ENCODE data around the gene RSPO3.

Gene RSPO3

DNA sequence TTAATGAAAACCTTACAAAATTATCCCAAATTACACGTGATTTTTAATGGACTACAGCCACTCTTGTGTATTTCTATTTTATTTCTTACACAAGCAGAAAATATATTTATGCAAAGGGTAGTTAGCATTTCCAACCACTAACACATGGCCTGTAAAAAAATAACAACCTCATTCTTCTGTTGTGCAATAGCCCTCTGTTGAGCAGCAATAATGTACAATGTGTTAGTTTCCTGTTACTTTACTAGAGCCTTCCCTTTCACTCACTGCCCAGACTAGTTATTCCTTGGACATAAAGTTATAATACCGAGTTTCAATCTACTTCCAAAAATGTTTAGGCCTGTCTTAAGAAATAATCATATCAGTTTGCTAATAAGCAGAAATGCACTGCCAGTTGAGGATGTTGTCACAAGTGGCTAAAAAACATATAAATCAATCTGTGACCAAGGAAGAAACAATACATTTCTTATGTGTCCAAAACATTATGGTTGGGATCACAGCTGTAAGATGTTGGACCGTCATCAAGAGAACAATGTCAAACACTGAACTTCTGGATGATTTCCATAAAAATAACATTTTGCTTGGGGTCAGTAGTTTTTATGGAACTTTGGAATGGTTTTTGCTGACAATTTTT, 74.6 kb downstream of the RSPO3 start:
- Histone ChIP-seq H3K4me3 (ENCODE audit: low read length, poor library complexity, severe bottlenecking) (no peak overlapping the region), H3K9me2 (replicated peaks; ENCODE audit: low read depth, low read length) (no peaks in the 10 kb centered on the region), H2AFZ (ENCODE audit: low read length) (peak overlapping the region; percentile 42; the same call in 1 of the 2 replicates), H3F3A (ENCODE audit: low read depth) (no peaks in the 10 kb centered on the region), H3K79me2 (ENCODE audit: insufficient read depth, low read length) (no peaks in the 10 kb centered on the region), H3K27me3 (ENCODE audit: insufficient read depth, low read length, poor library complexity, severe bottlenecking) (no peaks in the 10 kb centered on the region), H3K4me2 (ENCODE audit: low read depth, low read length, poor library complexity, severe bottlenecking) (no peak overlapping the region), H3K9me3 (ENCODE audit: insufficient read depth, low read depth, low read length) (no peaks in the 10 kb centered on the region), H3K4me1 (ENCODE audit: insufficient read depth, low read length, poor library complexity, severe bottlenecking) (peaks cover 14% of the 10 kb centered on the region), H3K36me3 (ENCODE audit: insufficient read depth, low read length) (no peaks in the 10 kb centered on the region), H3K9ac (ENCODE audit: low read depth, low read length, poor library complexity, severe bottlenecking) (no peak overlapping the region), H4K20me1 (ENCODE audit: insufficient read depth, low read length, poor library complexity, severe bottlenecking) (no peaks in the 10 kb centered on the region)
- TF ChIP-seq, protein P1, sequence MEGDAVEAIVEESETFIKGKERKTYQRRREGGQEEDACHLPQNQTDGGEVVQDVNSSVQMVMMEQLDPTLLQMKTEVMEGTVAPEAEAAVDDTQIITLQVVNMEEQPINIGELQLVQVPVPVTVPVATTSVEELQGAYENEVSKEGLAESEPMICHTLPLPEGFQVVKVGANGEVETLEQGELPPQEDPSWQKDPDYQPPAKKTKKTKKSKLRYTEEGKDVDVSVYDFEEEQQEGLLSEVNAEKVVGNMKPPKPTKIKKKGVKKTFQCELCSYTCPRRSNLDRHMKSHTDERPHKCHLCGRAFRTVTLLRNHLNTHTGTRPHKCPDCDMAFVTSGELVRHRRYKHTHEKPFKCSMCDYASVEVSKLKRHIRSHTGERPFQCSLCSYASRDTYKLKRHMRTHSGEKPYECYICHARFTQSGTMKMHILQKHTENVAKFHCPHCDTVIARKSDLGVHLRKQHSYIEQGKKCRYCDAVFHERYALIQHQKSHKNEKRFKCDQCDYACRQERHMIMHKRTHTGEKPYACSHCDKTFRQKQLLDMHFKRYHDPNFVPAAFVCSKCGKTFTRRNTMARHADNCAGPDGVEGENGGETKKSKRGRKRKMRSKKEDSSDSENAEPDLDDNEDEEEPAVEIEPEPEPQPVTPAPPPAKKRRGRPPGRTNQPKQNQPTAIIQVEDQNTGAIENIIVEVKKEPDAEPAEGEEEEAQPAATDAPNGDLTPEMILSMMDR (conservative IDR thresholded peaks at IDR 0.05; ENCODE audit: low read length) = no peak
- TF ChIP-seq EZH2phosphoT487 (IDR thresholded peaks at IDR 0.05; ENCODE audit: borderline replicate concordance) = no peak

DNA sequence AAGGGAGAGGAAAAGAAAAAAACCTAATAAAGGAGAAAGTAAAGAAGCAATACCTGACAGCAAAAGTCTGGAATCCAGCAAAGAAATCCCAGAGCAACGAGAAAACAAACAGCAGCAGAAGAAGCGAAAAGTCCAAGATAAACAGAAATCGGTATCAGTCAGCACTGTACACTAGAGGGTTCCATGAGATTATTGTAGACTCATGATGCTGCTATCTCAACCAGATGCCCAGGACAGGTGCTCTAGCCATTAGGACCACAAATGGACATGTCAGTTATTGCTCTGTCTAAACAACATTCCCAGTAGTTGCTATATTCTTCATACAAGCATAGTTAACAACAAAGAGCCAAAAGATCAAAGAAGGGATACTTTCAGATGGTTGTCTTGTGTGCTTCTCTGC, 77.4 kb downstream of the RSPO3 start:
- H3K9me3 ChIP-seq (ENCODE audit: insufficient read depth, low read depth, low read length) = no peaks in the 10 kb centered on the region
- no peaks in the 10 kb centered on the region for H3K79me2 ChIP-seq (ENCODE audit: insufficient read depth, low read length)
- no peak for TF ChIP-seq EZH2phosphoT487 (IDR thresholded peaks at IDR 0.05; ENCODE audit: borderline replicate concordance)
- H3K4me2 ChIP-seq (ENCODE audit: low read depth, low read length, poor library complexity, severe bottlenecking) = no peak overlapping the region
- H3K9me2 ChIP-seq (replicated peaks; ENCODE audit: low read depth, low read length) = no peaks in the 10 kb centered on the region
- H3K4me1 ChIP-seq (ENCODE audit: insufficient read depth, low read length, poor library complexity, severe bottlenecking) = peaks cover 14% of the 10 kb centered on the region
- no peak overlapping the region for H3K9ac ChIP-seq (ENCODE audit: low read depth, low read length, poor library complexity, severe bottlenecking)
- no peaks in the 10 kb centered on the region for H3K36me3 ChIP-seq (ENCODE audit: insufficient read depth, low read length)
- no peaks in the 10 kb centered on the region for H4K20me1 ChIP-seq (ENCODE audit: insufficient read depth, low read length, poor library complexity, severe bottlenecking)
- no peaks in the 10 kb centered on the region for H3F3A ChIP-seq (ENCODE audit: low read depth)
- peak overlapping the region; percentile 40; the same call in 1 of the 2 replicates for H2AFZ ChIP-seq (ENCODE audit: low read length)
- H3K27me3 ChIP-seq (ENCODE audit: insufficient read depth, low read length, poor library complexity, severe bottlenecking) = no peaks in the 10 kb centered on the region
- H3K4me3 ChIP-seq (ENCODE audit: low read length, poor library complexity, severe bottlenecking) = no peak overlapping the region

DNA sequence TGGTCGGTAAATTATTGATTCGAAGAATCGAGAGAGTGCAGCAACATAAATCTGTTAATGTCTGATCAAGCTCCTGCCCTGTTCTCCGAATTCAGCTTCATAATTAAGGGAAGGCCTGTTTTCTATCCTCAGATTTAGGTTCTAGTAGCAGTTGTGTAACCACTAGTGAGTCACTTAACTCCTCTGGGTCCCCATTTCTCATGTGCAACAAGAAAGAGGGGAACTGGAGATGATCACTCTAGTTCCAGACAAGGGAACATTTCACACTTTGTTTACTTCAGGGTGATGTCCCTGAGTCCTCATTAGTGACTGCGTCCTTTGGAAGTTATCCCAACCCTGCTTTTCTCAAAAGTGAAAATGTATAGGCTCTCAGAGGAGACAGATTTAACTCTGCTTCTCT, 80.1 kb downstream of the RSPO3 start:
- TF ChIP-seq, protein P1 (conservative IDR thresholded peaks at IDR 0.05; ENCODE audit: low read length) = no peak
- TF ChIP-seq EZH2phosphoT487 (IDR thresholded peaks at IDR 0.05; ENCODE audit: borderline replicate concordance) = no peak
- Histone ChIP-seq H3K9ac (ENCODE audit: low read depth, low read length, poor library complexity, severe bottlenecking) (no peak overlapping the region), H4K20me1 (ENCODE audit: insufficient read depth, low read length, poor library complexity, severe bottlenecking) (no peaks in the 10 kb centered on the region), H3K4me1 (ENCODE audit: insufficient read depth, low read length, poor library complexity, severe bottlenecking) (no peaks in the 10 kb centered on the region), H3K79me2 (ENCODE audit: insufficient read depth, low read length) (no peaks in the 10 kb centered on the region), H3K4me3 (ENCODE audit: low read length, poor library complexity, severe bottlenecking) (no peak overlapping the region), H3K9me2 (replicated peaks; ENCODE audit: low read depth, low read length) (no peaks in the 10 kb centered on the region), H2AFZ (ENCODE audit: low read length) (peak overlapping the region; percentile 28; the same call in 1 of the 2 replicates), H3K27me3 (ENCODE audit: insufficient read depth, low read length, poor library complexity, severe bottlenecking) (no peaks in the 10 kb centered on the region), H3K36me3 (ENCODE audit: insufficient read depth, low read length) (no peaks in the 10 kb centered on the region), H3K9me3 (ENCODE audit: insufficient read depth, low read depth, low read length) (no peaks in the 10 kb centered on the region), H3K4me2 (ENCODE audit: low read depth, low read length, poor library complexity, severe bottlenecking) (no peak overlapping the region), H3F3A (ENCODE audit: low read depth) (no peaks in the 10 kb centered on the region)

DNA sequence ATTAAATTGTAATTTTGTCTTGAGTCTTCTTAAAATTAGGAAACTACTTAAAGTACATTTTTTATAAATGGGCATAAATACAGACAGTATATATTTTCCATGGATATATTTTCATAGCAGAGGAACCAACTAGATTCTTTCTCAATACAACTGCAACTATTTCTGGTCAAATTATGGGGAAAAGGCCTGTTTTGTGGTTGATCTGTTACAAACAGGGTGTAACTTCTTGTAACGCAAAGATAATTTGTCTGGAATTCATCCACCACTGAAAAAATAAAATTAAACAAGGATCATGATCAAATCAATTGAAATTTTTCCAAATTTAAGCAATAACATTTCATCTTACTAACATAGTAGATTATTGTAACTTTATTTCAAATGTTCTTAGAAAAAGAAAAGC, 81.0 kb downstream of the RSPO3 start:
- Histone ChIP-seq H4K20me1 (ENCODE audit: insufficient read depth, low read length, poor library complexity, severe bottlenecking) (no peaks in the 10 kb centered on the region), H3K4me1 (ENCODE audit: insufficient read depth, low read length, poor library complexity, severe bottlenecking) (peaks cover 2% of the 10 kb centered on the region), H2AFZ (ENCODE audit: low read length) (no peak overlapping the region), H3F3A (ENCODE audit: low read depth) (no peaks in the 10 kb centered on the region), H3K4me2 (ENCODE audit: low read depth, low read length, poor library complexity, severe bottlenecking) (no peak overlapping the region), H3K36me3 (ENCODE audit: insufficient read depth, low read length) (no peaks in the 10 kb centered on the region), H3K4me3 (ENCODE audit: low read length, poor library complexity, severe bottlenecking) (no peak overlapping the region), H3K9ac (ENCODE audit: low read depth, low read length, poor library complexity, severe bottlenecking) (no peak overlapping the region), H3K79me2 (ENCODE audit: insufficient read depth, low read length) (no peaks in the 10 kb centered on the region), H3K9me2 (replicated peaks; ENCODE audit: low read depth, low read length) (no peaks in the 10 kb centered on the region), H3K27me3 (ENCODE audit: insufficient read depth, low read length, poor library complexity, severe bottlenecking) (no peaks in the 10 kb centered on the region), H3K9me3 (ENCODE audit: insufficient read depth, low read depth, low read length) (no peaks in the 10 kb centered on the region)
- no peak for TF ChIP-seq EZH2phosphoT487 (IDR thresholded peaks at IDR 0.05; ENCODE audit: borderline replicate concordance)
- TF ChIP-seq, protein P1 (conservative IDR thresholded peaks at IDR 0.05; ENCODE audit: low read length) = no peak
